Myocyte (in vitro differentiated cells): Measurements from ENCODE around the gene WSCD2. TPM values are rescaled to one million over a fixed set of nuclear protein-coding genes. Genes with fewer than 3 reads are reported as not detected.

ENCODE experiments used
- DNase-seq: peaks from one replicate; pipeline ENCODE4 v3.0.0-alpha.2; 2012; ENCODE audit warnings: low read depth
- total RNA-seq: library from RNA; depleted of rRNA; stranded (reverse); fragments of >200 nt; gene quantifications from 2 replicates; pipeline ENCODE4 v1.2.3, GENCODE V29; 2014

Gene WSCD2
- total RNA-seq, 1 donor from 2014 or later: not detected

- DNase-seq: no peak
These were observed 2.0 kb upstream of the WSCD2 start for GRCh38 chr12:108126990-108127501.

- no peak for DNase-seq
These were observed 1.4 kb upstream of the WSCD2 start for GRCh38 chr12:108127654-108128053.

GRCh38 chr12:108128221-108129016, 669 bp upstream of the WSCD2 start:
- no peak for DNase-seq

- DNase-seq: no peak
These were observed 1.9 kb downstream of the WSCD2 start for GRCh38 chr12:108131035-108131434.

GRCh38 chr12:108131657-108132126, 2.6 kb downstream of the WSCD2 start:
- no peak for DNase-seq

GRCh38 chr12:108133482-108133881, 4.4 kb downstream of the WSCD2 start:
- no peak for DNase-seq

- no peak for DNase-seq
These were observed 5.7 kb downstream of the WSCD2 start for GRCh38 chr12:108134744-108135143.

GRCh38 chr12:108135627-108136026, 6.5 kb downstream of the WSCD2 start:
- DNase-seq: no peak

- no peak for DNase-seq
These were observed 7.6 kb downstream of the WSCD2 start for GRCh38 chr12:108136697-108137096.

GRCh38 chr12:108139454-108139853, 10.4 kb downstream of the WSCD2 start:
- no peak for DNase-seq

- DNase-seq: no peak
These were observed 11.4 kb downstream of the WSCD2 start for GRCh38 chr12:108140501-108140900.

- no peak for DNase-seq
These were observed 12.6 kb downstream of the WSCD2 start for GRCh38 chr12:108141600-108142130.

- DNase-seq: no peak
These were observed 14.1 kb downstream of the WSCD2 start for GRCh38 chr12:108143144-108143543.

GRCh38 chr12:108144080-108144479, 15.0 kb downstream of the WSCD2 start:
- no peak for DNase-seq

GRCh38 chr12:108145011-108145410, 15.9 kb downstream of the WSCD2 start:
- no peak for DNase-seq

- DNase-seq: no peak
These were observed 17.2 kb downstream of the WSCD2 start for GRCh38 chr12:108146035-108146893.

GRCh38 chr12:108147279-108147678, 18.2 kb downstream of the WSCD2 start:
- DNase-seq: no peak

GRCh38 chr12:108148521-108149074, 19.5 kb downstream of the WSCD2 start:
- no peak for DNase-seq

GRCh38 chr12:108150436-108150835, 21.3 kb downstream of the WSCD2 start:
- DNase-seq: no peak

GRCh38 chr12:108151533-108152169, 22.6 kb downstream of the WSCD2 start:
- DNase-seq: no peak

GRCh38 chr12:108152170-108152538, 23.1 kb downstream of the WSCD2 start:
- no peak for DNase-seq
